GM18520 (cell line): Measurements from ENCODE around the gene HLA-DPA1.
"Not testable (repeated sequence)": the region's sequence is repeated elsewhere in the genome, so short reads cannot be mapped to it uniquely, and the experiment has no call there.

ENCODE experiments used
- ATAC-seq: cut with Tn5 transposase; IDR thresholded peaks from one replicate; pipeline ENCODE4 v1.9.1; 2021; ENCODE audit not compliant: unreplicated experiment

The HLA-DPA1 gene

GRCh38 chr6:33073431-33073871 is at the start of gene HLA-DPA1:
TSS of gene HLA-DPA1 (minus strand) at chr6:33073649.
- ATAC-seq = peak; percentile 68

- ATAC-seq = no peak
Observed at GRCh38 chr6:33123181-33123580, 49.7 kb upstream of the HLA-DPA1 start.

- no peak for ATAC-seq
Observed at GRCh38 chr6:33120001-33120400, 46.6 kb upstream of the HLA-DPA1 start.

DNA sequence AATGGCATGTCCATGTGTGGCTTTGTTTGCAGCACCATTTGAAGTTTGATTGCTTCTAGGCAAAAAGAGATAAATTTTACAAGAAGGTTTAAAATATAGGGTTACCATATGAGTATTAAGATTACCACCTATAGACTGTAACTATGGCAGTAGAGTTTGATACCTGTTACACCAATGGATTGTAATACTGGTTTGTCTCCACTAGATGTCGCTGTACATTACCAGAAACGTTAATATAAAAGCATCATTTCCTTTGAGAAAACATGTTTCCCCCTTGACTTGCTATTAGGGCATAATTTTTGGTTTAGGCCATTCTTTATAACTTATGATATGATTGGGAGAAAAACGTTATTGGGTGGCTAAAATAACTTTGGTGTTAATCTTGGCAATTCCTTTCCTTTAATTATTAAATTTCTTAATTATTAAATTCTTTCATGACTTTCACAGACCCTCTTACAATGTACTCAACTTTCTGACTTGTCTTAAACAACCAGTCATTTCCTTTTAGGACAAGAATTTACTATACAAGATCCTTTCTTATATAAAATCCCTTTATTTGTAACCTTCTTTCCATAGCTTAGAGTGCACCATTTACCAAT is 45.2 kb upstream of the HLA-DPA1 start:
- ATAC-seq = no peak

DNA sequence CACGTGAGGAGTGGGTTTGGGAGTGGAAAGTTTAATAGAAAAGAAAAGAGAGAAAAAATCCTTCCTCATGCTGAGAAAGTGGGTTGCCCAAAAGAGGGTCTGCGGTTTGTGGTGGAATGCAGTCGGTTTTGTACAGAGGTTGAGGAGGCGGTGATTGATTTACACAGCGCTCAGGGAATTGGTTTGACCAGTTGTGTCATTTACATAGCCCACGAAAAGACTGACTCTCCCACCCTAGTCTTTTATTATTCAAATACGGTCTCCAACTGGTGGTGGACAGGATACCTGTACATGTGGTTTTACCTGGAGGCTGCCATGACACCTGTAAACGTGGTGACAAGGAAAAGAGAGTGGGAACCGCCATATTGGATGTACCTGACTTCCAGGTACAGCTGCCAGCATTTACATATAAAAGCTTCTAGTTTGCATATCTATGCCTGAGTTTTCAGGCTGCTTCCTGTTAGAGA is 44.4 kb upstream of the HLA-DPA1 start:
- ATAC-seq = no peak

- no peak for ATAC-seq
Observed at GRCh38 chr6:33116841-33117711, 43.6 kb upstream of the HLA-DPA1 start.

DNA sequence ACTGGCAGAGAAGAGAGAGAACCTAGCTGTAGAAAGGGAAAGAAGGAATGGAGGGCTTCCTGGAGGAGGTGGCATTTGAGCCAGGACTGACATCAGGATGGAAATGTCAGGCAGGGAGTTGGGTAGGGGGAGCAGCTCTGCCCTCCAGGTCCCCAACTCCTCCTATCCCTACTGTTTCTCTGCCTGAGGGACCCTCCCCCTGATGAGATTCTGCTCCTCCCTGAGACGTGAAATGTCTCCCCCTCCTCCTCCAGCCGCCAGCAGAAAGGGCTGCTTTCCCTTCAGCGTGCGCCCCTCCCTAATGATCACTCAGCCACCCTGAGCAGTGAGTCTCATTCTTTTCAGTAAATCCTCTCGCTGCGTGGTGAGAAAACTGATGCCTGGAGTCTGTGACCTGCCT is 43.0 kb upstream of the HLA-DPA1 start:
- ATAC-seq = no peak

GRCh38 chr6:33114406-33114805 is 41.0 kb upstream of the HLA-DPA1 start:
- ATAC-seq = no peak

GRCh38 chr6:33113755-33114154 is 40.3 kb upstream of the HLA-DPA1 start:
- no peak for ATAC-seq

GRCh38 chr6:33112148-33112547 is 38.7 kb upstream of the HLA-DPA1 start:
- no peak for ATAC-seq

DNA sequence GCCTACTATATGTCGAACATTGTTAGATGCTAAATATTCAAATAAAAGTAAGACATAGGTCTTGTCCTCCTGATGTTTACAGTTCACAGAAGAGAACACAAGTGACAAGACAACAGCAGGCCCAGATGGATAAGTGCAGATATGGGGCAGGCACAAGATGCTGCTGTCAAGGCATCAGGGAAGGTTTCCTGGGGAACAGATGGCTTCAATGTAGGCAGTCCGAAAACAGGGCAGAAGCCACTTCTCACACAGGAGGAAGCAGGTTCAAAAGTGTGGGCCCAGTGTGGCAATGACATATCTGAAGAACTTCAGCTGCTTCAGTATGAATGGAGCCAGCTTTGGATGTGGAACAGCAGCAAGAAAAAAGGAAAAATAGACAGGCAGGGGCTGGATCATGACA is 34.9 kb upstream of the HLA-DPA1 start:
- no peak for ATAC-seq

GRCh38 chr6:33107641-33108040 is 34.2 kb upstream of the HLA-DPA1 start:
- no peak for ATAC-seq

GRCh38 chr6:33105916-33106871 is 32.7 kb upstream of the HLA-DPA1 start:
- ATAC-seq = no peak

DNA sequence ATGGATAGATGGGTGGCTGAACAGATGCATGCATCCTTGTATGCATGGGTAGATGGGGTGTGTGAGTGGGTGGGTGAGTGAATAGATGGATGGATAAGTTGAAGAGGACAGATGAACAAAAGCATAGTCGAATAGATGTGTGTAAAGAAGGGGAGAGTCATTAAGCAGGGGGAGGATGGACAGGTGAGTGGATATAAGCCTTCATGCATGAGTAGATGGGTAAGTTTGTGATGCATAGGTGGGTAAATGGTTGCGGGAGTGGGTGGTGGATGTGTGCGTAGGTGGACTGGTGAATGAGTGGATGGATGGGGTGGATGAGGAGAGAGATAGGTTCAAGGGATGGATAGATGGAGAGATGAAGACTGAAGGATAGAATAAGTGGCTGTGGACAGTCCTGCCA is 31.9 kb upstream of the HLA-DPA1 start:
- no peak for ATAC-seq

DNA sequence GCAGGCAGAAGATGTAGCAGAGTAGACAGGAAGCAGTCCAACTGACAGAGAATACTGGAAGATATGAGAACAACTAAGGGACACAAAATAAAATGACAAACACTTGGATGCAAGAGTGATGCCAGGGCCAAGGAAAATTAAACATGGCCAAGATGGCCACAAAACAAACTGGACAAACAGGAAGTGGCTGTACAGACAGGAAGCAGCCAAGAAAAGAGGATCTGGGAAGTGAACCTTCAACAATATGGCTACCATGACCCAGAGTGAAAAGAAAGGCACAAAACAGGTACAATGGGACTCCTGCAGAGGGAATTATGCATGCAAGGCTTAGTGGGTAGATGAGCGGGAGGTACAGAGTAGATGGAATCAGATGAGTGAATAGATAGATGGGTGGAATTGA is 31.4 kb upstream of the HLA-DPA1 start:
- no peak for ATAC-seq

- no peak for ATAC-seq
Observed at GRCh38 chr6:33103776-33104175, 30.3 kb upstream of the HLA-DPA1 start.

- ATAC-seq = not testable (repeated sequence)
Observed at GRCh38 chr6:33101121-33101737, 27.8 kb upstream of the HLA-DPA1 start.

DNA sequence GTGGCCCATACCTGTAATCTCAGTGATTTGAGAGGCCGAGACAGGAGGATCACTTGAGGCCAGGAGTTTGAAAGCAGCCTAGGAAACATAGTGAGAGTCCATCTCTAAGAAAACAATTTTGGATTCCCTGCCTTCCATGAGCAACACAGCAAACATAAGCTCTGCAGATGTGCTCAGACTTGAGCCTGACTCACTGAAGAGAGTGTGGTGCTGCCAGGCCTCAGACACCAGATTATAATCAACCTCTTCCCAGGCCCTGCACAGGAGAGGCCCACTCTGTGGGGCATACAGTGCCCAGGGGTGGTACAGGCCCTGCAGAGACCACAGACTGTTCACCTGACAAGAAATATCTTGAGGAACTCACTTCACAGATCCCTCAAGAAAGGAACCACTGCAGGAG is 22.2 kb upstream of the HLA-DPA1 start:
- ATAC-seq = no peak

DNA sequence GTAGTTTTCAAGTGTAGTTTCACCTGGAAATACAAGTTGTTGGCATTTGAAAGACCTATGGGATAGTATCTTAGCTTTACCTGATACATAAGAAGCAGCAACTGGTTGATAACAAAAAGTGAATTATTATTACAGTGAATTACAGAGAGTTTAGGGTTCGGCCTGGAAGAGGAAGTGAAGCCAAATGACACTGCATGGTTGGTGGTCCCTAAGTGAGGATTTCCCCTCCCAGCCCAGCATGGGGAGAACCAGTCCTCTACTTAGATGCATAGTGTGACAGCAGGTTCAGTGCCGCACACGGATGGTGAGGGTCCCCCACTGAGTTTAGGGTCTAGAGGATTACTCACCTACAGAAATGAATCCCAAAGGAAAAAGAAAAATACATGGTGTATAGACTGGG is 20.4 kb upstream of the HLA-DPA1 start:
- no peak for ATAC-seq

DNA sequence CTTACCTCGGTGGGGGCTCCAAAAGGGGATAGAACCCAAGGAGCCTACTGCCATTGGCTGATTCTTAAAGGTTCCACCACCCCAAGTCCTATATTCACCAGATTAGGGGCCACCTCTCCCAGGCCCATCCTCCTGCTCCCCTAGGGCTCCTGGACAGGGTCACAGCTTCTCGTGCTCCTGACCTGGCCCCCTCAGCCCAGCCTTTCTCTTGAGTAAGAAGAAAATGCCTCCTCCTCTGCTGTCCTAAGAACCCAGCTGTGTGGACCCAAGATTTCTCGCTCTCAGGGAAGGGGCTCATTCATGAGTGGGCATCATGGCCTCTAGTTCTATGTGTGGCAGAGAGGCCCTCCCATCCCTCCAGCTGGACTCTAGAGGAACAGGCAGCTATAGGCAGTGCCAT is 18.9 kb upstream of the HLA-DPA1 start:
- no peak for ATAC-seq

- ATAC-seq = no peak
Observed at GRCh38 chr6:33091957-33092356, 18.5 kb upstream of the HLA-DPA1 start.
